ENCODE results near the gene SLC35A1.

DNA sequence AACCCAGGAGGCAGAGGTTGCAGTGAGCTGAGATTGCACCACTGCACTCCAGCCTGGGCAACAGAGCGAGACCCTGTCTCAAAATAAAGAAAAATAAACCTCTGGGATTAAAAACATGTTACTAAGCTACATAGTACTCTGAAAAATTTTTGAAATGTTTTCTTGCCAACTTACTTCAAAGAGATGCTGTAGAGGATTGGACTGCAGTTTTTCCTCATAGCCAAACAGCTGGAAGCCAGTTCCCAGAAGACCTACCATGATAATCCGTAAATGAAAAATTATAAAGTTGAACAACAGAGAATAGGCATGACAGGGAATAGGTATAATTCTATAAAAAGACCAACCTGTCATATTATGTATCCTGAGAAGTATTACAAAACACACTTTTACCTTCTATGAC lies 69.0 kb downstream of the SLC35A1 start:
- no peak for TF ChIP-seq POLR2A (IDR thresholded peaks at IDR 0.05; ENCODE audit: low read length)
- TF ChIP-seq GATA1 (IDR thresholded peaks at IDR 0.05; ENCODE audit: low read depth, low read length) = no peak
